GM12801 (cell line): ENCODE results near the gene MARCHF11.

Experiments used
- TF ChIP-seq, protein P1 (sequence below): IDR thresholded peaks from one replicate; pipeline ENCODE4 v1.5.1; 2011; ENCODE audit warnings: control low read depth; ENCODE audit not compliant: insufficient read length; ENCODE audit errors: extremely low read depth

MARCHF11 gene

DNA sequence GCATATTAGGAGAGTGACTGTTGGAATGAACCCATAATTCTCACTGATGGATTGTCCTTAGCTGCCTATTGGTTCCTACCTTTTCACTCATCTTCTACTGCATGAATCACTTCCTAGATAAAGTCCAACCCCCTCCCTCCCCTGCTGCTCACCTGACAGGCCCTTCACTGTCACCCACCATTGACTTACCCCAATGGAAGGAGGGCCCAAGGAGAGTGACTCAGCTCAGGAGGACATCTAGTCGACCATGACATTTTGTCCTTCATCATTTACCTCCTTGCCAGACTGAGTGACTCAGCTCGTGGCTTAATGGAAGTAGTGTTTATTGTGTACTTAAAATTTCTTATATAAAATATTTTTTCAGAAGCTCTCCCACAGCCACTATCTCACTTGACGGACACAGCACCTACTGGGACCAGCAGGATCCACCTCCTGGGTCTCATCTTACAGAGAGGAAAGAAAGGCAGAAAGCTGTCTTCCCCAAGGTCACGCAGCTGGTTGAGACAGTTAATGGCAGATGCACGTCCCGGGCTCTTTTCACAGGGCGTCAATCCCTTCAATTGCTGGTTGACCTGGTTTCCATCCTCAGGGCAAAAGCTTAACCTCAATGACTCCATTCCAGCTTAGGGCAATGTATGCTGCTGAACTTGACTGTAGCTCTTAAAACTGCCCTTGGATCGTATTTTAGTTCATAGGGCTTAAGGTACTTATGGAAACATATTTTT, 142.3 kb downstream of the MARCHF11 start:
- TF ChIP-seq, protein P1, sequence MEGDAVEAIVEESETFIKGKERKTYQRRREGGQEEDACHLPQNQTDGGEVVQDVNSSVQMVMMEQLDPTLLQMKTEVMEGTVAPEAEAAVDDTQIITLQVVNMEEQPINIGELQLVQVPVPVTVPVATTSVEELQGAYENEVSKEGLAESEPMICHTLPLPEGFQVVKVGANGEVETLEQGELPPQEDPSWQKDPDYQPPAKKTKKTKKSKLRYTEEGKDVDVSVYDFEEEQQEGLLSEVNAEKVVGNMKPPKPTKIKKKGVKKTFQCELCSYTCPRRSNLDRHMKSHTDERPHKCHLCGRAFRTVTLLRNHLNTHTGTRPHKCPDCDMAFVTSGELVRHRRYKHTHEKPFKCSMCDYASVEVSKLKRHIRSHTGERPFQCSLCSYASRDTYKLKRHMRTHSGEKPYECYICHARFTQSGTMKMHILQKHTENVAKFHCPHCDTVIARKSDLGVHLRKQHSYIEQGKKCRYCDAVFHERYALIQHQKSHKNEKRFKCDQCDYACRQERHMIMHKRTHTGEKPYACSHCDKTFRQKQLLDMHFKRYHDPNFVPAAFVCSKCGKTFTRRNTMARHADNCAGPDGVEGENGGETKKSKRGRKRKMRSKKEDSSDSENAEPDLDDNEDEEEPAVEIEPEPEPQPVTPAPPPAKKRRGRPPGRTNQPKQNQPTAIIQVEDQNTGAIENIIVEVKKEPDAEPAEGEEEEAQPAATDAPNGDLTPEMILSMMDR: no peak

DNA sequence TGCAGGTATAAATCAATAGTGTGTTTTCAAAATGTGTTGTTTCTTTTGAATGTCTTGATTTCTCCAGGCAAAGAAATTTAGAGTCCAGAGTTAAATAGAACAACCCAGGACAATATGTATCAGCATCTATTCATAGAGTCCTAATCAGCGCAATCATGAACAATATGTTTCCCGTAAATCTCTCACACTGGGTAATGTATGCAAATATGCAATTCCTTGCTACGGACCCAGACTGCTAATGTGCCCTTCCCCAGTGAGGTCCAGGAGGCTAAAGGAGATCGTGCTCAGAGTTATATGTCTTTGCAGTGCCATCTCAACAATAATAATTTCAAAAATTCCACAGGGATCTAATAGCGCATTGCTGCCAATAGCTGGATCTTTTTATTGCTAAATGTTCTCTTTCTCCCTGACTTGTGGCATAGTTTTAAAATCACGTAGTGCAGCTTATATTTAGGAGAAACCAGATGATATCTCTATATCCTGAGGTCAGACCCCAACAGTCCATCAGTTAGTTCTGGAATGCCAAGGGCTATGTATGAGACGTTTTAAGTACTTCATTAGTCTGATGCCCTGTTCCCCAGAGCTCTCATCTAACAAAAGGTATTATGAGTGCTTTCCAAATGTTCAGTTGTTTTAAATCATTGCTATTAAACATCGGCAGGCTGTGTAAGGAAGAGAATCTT, 145.1 kb downstream of the MARCHF11 start:
- TF ChIP-seq, protein P1: no peak

DNA sequence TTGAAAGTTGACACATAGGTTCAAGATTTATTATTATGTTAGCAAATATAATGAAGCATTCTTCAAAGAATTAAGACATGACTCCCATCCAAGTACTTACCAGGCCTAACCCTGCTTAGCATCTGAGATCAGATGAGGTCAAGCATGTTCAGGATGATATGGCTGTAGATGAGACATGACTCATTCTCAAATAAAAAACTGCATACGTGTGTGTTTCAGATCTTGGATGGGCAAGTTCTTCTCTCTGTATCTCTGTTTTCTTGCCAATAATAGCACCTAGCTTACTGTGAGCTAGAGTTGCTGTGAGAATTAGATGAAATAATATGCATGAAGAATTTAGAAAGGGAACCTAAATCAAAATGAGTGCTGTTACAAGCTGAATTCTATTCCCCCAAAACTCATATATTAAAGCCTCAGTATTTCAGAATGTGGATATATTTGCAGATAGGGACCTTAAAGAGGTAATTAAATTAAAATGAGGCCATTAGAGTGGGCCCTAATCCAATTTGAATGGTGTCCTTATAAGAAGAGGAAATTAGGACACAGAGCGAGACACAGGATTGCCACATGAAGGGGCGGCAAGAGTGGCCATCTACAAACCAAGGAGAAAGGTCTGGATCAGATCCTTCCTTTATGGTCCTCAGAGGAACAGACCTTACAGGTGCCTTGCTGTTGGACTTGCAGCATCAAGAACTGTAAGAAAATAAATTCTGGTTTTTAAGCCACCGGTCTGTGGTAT, 146.2 kb downstream of the MARCHF11 start:
- TF ChIP-seq, protein P1: no peak

DNA sequence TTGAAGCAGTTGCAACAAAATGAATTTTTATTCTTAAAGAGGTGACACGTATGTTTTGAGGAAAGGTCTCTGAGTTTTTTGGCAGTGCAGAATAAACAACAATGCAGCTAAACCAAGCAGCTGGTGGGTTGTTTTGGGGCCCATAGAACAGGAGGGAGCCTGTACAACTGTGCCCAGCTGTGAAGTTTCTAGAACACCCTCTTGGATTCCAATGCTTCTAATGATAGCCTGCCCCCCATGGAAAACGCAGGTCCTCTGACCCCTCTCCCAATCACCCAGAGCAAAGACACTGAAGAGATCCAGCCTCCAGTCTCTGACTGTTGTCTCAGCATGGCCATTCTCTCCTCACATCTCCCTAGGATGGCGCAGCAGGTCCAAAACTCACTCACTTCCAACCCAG, 150.9 kb downstream of the MARCHF11 start:
- TF ChIP-seq, protein P1: no peak

DNA sequence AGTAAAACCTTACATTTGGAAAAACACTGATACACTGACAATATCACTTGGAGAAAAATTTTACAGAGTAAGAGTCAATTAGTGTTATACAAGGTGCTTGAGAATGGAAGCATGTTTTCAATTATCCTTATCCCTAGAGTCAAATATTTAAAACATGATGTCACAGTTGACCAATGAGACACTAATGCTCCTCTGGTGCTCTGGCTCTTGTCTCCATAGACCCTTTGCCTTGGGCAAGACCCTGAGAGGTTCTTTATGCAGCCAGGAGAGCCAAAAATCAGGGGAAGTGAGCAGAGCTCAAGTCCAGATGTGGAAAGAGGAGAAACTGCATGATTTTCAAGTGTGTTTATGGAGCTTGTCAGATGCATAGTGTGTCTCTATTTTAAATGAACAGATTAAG, 153.9 kb downstream of the MARCHF11 start:
- TF ChIP-seq, protein P1: no peak

DNA sequence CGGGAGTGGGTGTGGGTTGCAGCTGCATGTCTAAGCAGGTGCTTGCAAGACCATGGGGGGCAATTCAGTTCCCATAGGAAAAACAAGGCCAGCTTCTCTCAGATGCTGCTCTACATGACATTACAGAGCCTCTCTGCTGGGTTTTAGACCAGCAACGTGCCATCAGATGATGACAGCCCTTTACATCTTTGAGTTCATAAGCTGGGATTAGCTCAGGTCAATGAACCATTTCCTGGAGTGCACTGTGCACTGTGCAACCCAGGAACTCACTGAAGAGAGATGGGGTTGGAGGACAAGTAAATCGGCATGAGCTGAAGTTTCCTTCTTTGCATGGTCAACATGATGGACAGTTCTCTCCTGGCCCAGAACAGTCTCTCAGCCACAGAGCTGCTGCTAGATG, 160.6 kb downstream of the MARCHF11 start:
- TF ChIP-seq, protein P1: no peak

DNA sequence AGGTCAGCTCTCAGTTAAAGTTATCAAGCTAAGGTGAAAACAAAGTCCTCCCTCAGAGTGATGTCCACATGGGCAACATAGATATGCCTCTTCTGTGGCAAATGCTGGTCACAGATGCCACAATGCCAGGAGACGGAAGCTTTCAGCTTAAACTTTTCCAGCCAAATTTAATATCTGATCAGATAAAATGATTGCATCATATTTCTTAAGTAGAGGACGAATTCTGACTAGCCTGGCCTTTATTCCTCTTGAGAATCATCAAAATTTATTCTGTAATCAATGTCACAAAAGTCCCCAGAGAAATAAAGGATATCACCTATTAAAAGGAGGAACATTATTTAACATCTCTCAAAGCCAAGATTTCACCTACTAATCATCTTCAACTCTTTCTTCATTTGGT, 161.9 kb downstream of the MARCHF11 start:
- TF ChIP-seq, protein P1: no peak
